Esophagus squamous epithelium (tissue), 4 donors: ENCODE measurements around the gene PRELP.

Source experiments
- CTCF ChIP-seq, 6 experiments: fragments of 450-650 bp in 4 of 6; fragments of 200-600 bp in 2 of 6; sonication (generic) in 2 of 6; IDR thresholded peaks; one replicate each; pipeline ENCODE4 v1.5.1; 2016 to 2019; ENCODE audit warnings: antibody characterized with exemption in 6 of 6, mild to moderate bottlenecking in 4 of 6, moderate library complexity in 4 of 6
- POLR2A ChIP-seq, 4 donors: fragments of 450-650 bp; IDR thresholded peaks; one replicate each; pipeline ENCODE4 v1.6.1; 2017; ENCODE audit warnings: antibody characterized with exemption in 4 of 4, mild to moderate bottlenecking in 4 of 4, moderate library complexity in 3 of 4

- TF ChIP-seq POLR2A (IDR thresholded peaks at IDR 0.05) (no peak), CTCF (IDR thresholded peaks at IDR 0.05) (no peak)
Measured at GRCh38 chr1:203442821-203443220, 32.8 kb upstream of the PRELP start.
